Measurements from ENCODE around the gene LEKR1. TPM values are rescaled to one million over a fixed set of nuclear protein-coding genes. Genes with fewer than 3 reads are reported as not detected.

The LEKR1 gene
- total RNA-seq (under 1 TPM in 3 of 4 donors, not detected in 1; 0.30 to 0.79 (median 0.42) TPM), polyA plus RNA-seq (under 1 TPM in 2 of 3 donors, not detected in 1; 0.12 to 0.32 TPM)
- long read RNA-seq, donor 1 = 0 reads
- long read RNA-seq, donor 2 = 0 reads

- Histone ChIP-seq H3K36me3 (ENCODE audit: insufficient read depth in 1 of 2, low read depth in 1 of 2) (peaks cover 0 to 2% of the 10 kb centered on the region in 2 donors), H3K9me3 (no peaks in the 10 kb centered on the region), H3K27ac (peak within 1 kb of the TSS; percentile 89), H3K4me1 (peaks cover 5% of the 10 kb centered on the region), H3K4me3 (peak within 1 kb of the TSS; percentile 93), H3K27me3 (ENCODE audit: insufficient read depth in 3 of 3, low read length in 2 of 3) (no peaks in the 10 kb centered on the region)
- ATAC-seq (peak; percentile 91 to 97 (median 95)), DNase-seq (peak; percentile 88 to 90)
- TF ChIP-seq CTCF (IDR thresholded peaks at IDR 0.05) = no peak
- intact Hi-C loops (cut with DNase I) = loop anchor here in 1 of 2 donors (1.0 to 5.0 kb wide), 2 partner anchors 9 to 306 kb away; no protein-coding TSS in a partner anchor
- WGBS, 3 donors = 1 to 2% (median 2%) methylated on average over 58 to 63 of the region's 63 CpGs
These were observed at the start of gene LEKR1 for GRCh38 chr3:156826144-156826895. LEKR1 (plus strand) TSS chr3:156826353; CDS start chr3:156829330, 2,977 bp downstream.

GRCh38 chr3:156776871-156777270, 49.3 kb upstream of the LEKR1 start:
- H3K36me3 ChIP-seq (ENCODE audit: insufficient read depth in 1 of 2, low read depth in 1 of 2) = no peaks in the 10 kb centered on the region
- H3K4me3 ChIP-seq = no peak overlapping the region
- no peak for TF ChIP-seq CTCF (IDR thresholded peaks at IDR 0.05)
- ATAC-seq = no peak
- H3K27ac ChIP-seq = no peak overlapping the region
- intact Hi-C loops (cut with DNase I) = no loop called here
- H3K9me3 ChIP-seq = no peaks in the 10 kb centered on the region
- no peaks in the 10 kb centered on the region for H3K27me3 ChIP-seq (ENCODE audit: insufficient read depth in 3 of 3, low read length in 2 of 3)
- DNase-seq = no peak
- H3K4me1 ChIP-seq = no peaks in the 10 kb centered on the region

- DNase-seq (no peak), ATAC-seq (no peak)
- 88 to 90% (median 88%) methylated on average over 4 of the region's 4 CpGs for WGBS, 3 donors
- TF ChIP-seq CTCF (IDR thresholded peaks at IDR 0.05) = no peak
- Histone ChIP-seq H3K9me3 (no peaks in the 10 kb centered on the region), H3K27ac (no peak overlapping the region), H3K4me1 (no peaks in the 10 kb centered on the region), H3K4me3 (no peak overlapping the region), H3K36me3 (ENCODE audit: insufficient read depth in 1 of 2, low read depth in 1 of 2) (no peaks in the 10 kb centered on the region), H3K27me3 (ENCODE audit: insufficient read depth in 3 of 3, low read length in 2 of 3) (no peaks in the 10 kb centered on the region)
- intact Hi-C loops (cut with DNase I) = no loop called here
These were observed 44.6 kb upstream of the LEKR1 start for GRCh38 chr3:156781310-156782230.

GRCh38 chr3:156782319-156782718, 43.8 kb upstream of the LEKR1 start:
- no peak overlapping the region for H3K4me3 ChIP-seq
- DNase-seq (no peak), ATAC-seq (no peak)
- H3K27me3 ChIP-seq (ENCODE audit: insufficient read depth in 3 of 3, low read length in 2 of 3) = no peaks in the 10 kb centered on the region
- TF ChIP-seq CTCF (IDR thresholded peaks at IDR 0.05) = no peak
- no peak overlapping the region for H3K27ac ChIP-seq
- intact Hi-C loops (cut with DNase I) = no loop called here
- H3K4me1 ChIP-seq = no peaks in the 10 kb centered on the region
- 83 to 86% (median 86%) methylated on average over 5 of the region's 5 CpGs for WGBS, 3 donors
- H3K9me3 ChIP-seq = no peaks in the 10 kb centered on the region
- H3K36me3 ChIP-seq (ENCODE audit: insufficient read depth in 1 of 2, low read depth in 1 of 2) = no peaks in the 10 kb centered on the region

Measured in psoas muscle (tissue), 8 donors.